DND-41 (cell line): ENCODE data around the gene CD34.

Experiments used
- EZH2 ChIP-seq: IDR thresholded peaks from 3 replicates; pipeline ENCODE4 v1.6.1; 2012; ENCODE audit warnings: borderline replicate concordance, low read depth, mild to moderate bottlenecking, moderate library complexity, low read length, inconsistent platforms; ENCODE audit not compliant: severe bottlenecking
- TF ChIP-seq, protein P1 (sequence below): IDR thresholded peaks from 2 replicates; pipeline ENCODE4 v1.5.1; 2012; ENCODE audit warnings: borderline replicate concordance, low read length, moderate library complexity, mild to moderate bottlenecking; ENCODE audit not compliant: poor library complexity, severe bottlenecking; ENCODE audit errors: extremely low read depth

DNA sequence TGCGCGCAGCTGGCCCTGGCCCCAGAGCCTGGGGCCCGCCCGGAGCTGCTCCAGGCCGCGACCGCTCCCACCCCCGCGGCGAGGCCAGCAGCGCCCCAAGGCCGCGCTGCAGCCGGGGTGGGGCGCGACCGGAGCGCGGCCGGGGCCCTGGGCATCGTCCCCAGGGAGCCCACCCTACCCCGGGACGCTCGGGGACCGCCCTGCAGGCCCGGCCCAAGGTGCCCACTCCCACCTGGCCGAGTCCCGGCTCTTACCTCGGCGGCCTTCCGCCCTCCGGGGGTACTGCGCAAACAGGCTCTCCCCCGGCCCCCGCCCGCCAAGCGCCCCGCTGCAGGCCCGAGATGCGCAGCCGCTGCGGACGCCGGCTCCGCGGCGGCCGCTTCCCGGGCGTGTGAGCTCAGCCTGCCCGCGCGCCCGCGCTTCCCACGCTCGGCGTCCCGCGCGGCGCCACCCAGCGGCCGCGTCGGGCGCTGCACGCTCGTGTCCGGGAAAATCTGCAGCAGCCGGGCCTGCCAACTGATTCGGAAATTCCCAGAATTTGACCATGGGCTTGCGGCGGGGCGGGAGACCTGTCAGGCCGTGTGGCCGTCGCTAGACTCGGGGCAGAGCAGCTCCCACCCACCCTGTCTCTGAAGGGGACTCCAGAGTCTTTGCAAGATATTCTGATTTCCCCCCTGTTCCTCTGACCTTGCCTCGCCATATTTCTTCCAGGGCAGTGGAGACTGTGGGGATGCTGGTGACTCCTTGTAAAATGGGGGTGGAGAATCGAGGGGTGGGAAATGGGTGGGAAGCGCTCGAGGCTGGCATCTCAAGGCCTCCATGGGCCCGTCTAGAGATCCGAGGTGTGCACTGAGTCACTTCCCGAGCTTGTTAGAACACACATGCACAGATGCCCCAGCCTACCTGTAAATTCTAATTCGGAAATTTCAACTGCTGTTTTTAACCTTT is 41.9 kb downstream of the CD34 start:
- TF ChIP-seq, protein P1, sequence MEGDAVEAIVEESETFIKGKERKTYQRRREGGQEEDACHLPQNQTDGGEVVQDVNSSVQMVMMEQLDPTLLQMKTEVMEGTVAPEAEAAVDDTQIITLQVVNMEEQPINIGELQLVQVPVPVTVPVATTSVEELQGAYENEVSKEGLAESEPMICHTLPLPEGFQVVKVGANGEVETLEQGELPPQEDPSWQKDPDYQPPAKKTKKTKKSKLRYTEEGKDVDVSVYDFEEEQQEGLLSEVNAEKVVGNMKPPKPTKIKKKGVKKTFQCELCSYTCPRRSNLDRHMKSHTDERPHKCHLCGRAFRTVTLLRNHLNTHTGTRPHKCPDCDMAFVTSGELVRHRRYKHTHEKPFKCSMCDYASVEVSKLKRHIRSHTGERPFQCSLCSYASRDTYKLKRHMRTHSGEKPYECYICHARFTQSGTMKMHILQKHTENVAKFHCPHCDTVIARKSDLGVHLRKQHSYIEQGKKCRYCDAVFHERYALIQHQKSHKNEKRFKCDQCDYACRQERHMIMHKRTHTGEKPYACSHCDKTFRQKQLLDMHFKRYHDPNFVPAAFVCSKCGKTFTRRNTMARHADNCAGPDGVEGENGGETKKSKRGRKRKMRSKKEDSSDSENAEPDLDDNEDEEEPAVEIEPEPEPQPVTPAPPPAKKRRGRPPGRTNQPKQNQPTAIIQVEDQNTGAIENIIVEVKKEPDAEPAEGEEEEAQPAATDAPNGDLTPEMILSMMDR: peak; percentile 89
- no peak for TF ChIP-seq EZH2
